Vagina (tissue), 2 donors: ENCODE results near the gene RAD54L2. TPM values are rescaled to one million over a fixed set of nuclear protein-coding genes. Genes with fewer than 3 reads are reported as not detected.

ENCODE experiments used
- DNase-seq, 2 donors: peaks; one replicate each; pipeline ENCODE4 v3.0.0-alpha.2; 2017; ENCODE audit errors: extremely low spot score in 2 of 2
- H3K27ac ChIP-seq: fragments of 200-600 bp; sonication (generic); one replicate; pipeline ENCODE4 v1.5.1; 2019
- H3K27me3 ChIP-seq: fragments of 200-600 bp; sonication (generic); one replicate; pipeline ENCODE4 v1.5.1; 2019
- H3K36me3 ChIP-seq, 2 donors: fragments of 200-600 bp; sonication (generic); one replicate each; pipeline ENCODE4 v1.5.1; 2017 to 2019
- H3K4me1 ChIP-seq: fragments of 200-600 bp; sonication (generic); one replicate; pipeline ENCODE4 v1.5.1; 2019
- H3K4me3 ChIP-seq, 2 donors: fragments of 200-600 bp; sonication (generic); 1 replicate in 1 of 2; 2 replicates in 1 of 2; pipeline ENCODE4 v1.5.1; 2016 to 2019
- H3K9me3 ChIP-seq: fragments of 200-600 bp; sonication (generic); one replicate; pipeline ENCODE4 v1.5.1; 2019
- CTCF ChIP-seq, 3 experiments: fragments of 450-650 bp in 2 of 3; fragments of 200-600 bp in 1 of 3; sonication (generic) in 1 of 3; IDR thresholded peaks; one replicate each; pipeline ENCODE4 v1.5.1; 2017 to 2019; ENCODE audit warnings: antibody characterized with exemption in 3 of 3, mild to moderate bottlenecking in 2 of 3, moderate library complexity in 2 of 3
- POLR2A ChIP-seq, 2 donors: fragments of 450-650 bp; IDR thresholded peaks; one replicate each; pipeline ENCODE4 v1.6.1; 2017; ENCODE audit warnings: antibody characterized with exemption in 2 of 2, mild to moderate bottlenecking in 2 of 2, moderate library complexity in 2 of 2
- POLR2AphosphoS5 ChIP-seq, 2 donors: sonication (generic); formaldehyde crosslinking; IDR thresholded peaks; one replicate each; pipeline ENCODE4 v1.9.0; 2017; ENCODE audit warnings: antibody characterized with exemption in 2 of 2, mild to moderate bottlenecking in 2 of 2, low read depth in 1 of 2; ENCODE audit not compliant: insufficient read depth in 1 of 2
- intact Hi-C: fragments of 100-400 bp; cut with DNase I; formaldehyde crosslinking; loops from one replicate; pipeline ENCODE4 v1.15.1; 2023
- total RNA-seq: library from RNA; depleted of rRNA; stranded (reverse); fragments of >200 nt; gene quantifications from one replicate; pipeline ENCODE4 v1.2.3, GENCODE V29; 2016

Gene RAD54L2
- total RNA-seq, 1 donor from 2014 or later: 24.3 TPM

GRCh38 chr3:51578238-51578637 lies 39.7 kb downstream of the RAD54L2 start:
- Histone ChIP-seq H3K27me3 (no peaks in the 10 kb centered on the region), H3K4me1 (no peaks in the 10 kb centered on the region), H3K4me3 (no peak overlapping the region), H3K36me3 (no peaks in the 10 kb centered on the region), H3K9me3 (no peaks in the 10 kb centered on the region), H3K27ac (no peak overlapping the region)
- no peak for TF ChIP-seq CTCF (IDR thresholded peaks at IDR 0.05)
- no peak for TF ChIP-seq POLR2A (IDR thresholded peaks at IDR 0.05)
- TF ChIP-seq POLR2AphosphoS5 (IDR thresholded peaks at IDR 0.05; ENCODE audit: insufficient read depth in 1 of 2, low read depth in 1 of 2): no peak
- no peak for DNase-seq
- intact Hi-C loops: no loop called here

- no peaks in the 10 kb centered on the region for H3K27me3 ChIP-seq
- intact Hi-C loops: no loop called here
- TF ChIP-seq POLR2A (IDR thresholded peaks at IDR 0.05) (no peak), CTCF (IDR thresholded peaks at IDR 0.05) (no peak), POLR2AphosphoS5 (IDR thresholded peaks at IDR 0.05; ENCODE audit: insufficient read depth in 1 of 2, low read depth in 1 of 2) (no peak)
- no peaks in the 10 kb centered on the region for H3K4me1 ChIP-seq
- H3K4me3 ChIP-seq: no peak overlapping the region
- no peak overlapping the region for H3K27ac ChIP-seq
- no peak for DNase-seq
- H3K36me3 ChIP-seq: no peaks in the 10 kb centered on the region
- no peaks in the 10 kb centered on the region for H3K9me3 ChIP-seq
Observed at GRCh38 chr3:51580418-51580817, 41.9 kb downstream of the RAD54L2 start.

- no peak for DNase-seq
- Histone ChIP-seq H3K9me3 (no peaks in the 10 kb centered on the region), H3K27me3 (no peaks in the 10 kb centered on the region), H3K4me1 (no peaks in the 10 kb centered on the region), H3K27ac (no peak overlapping the region), H3K4me3 (no peak overlapping the region), H3K36me3 (no peaks in the 10 kb centered on the region)
- no peak for TF ChIP-seq CTCF (IDR thresholded peaks at IDR 0.05)
- no peak for TF ChIP-seq POLR2A (IDR thresholded peaks at IDR 0.05)
- no peak for TF ChIP-seq POLR2AphosphoS5 (IDR thresholded peaks at IDR 0.05; ENCODE audit: insufficient read depth in 1 of 2, low read depth in 1 of 2)
- intact Hi-C loops: no loop called here
Observed at GRCh38 chr3:51581524-51581923, 43.0 kb downstream of the RAD54L2 start.

- Histone ChIP-seq H3K27ac (no peak overlapping the region), H3K27me3 (no peaks in the 10 kb centered on the region), H3K4me3 (no peak overlapping the region), H3K4me1 (peaks cover 4% of the 10 kb centered on the region), H3K9me3 (no peaks in the 10 kb centered on the region), H3K36me3 (peaks cover 0 to 6% of the 10 kb centered on the region in 2 donors)
- DNase-seq: no peak
- TF ChIP-seq POLR2A (IDR thresholded peaks at IDR 0.05) (no peak), CTCF (IDR thresholded peaks at IDR 0.05) (no peak), POLR2AphosphoS5 (IDR thresholded peaks at IDR 0.05; ENCODE audit: insufficient read depth in 1 of 2, low read depth in 1 of 2) (no peak)
- intact Hi-C loops: no loop called here
Observed at GRCh38 chr3:51585197-51585596, 46.7 kb downstream of the RAD54L2 start.

- Histone ChIP-seq H3K27me3 (no peaks in the 10 kb centered on the region), H3K4me1 (peaks cover 4% of the 10 kb centered on the region), H3K27ac (no peak overlapping the region), H3K36me3 (peaks cover 1 to 13% of the 10 kb centered on the region in 2 donors), H3K9me3 (no peaks in the 10 kb centered on the region), H3K4me3 (no peak overlapping the region)
- intact Hi-C loops: no loop called here
- no peak for TF ChIP-seq POLR2A (IDR thresholded peaks at IDR 0.05)
- no peak for TF ChIP-seq CTCF (IDR thresholded peaks at IDR 0.05)
- DNase-seq: no peak
Observed at GRCh38 chr3:51585871-51586270, 47.4 kb downstream of the RAD54L2 start.

Other genes with a start within 250 kb of the RAD54L2 start
- 42.2 TPM for gene MANF, start 153.4 kb upstream of the RAD54L2 start, total RNA-seq
- gene RBM15B, start 147.4 kb upstream of the RAD54L2 start, total RNA-seq: 20.6 TPM
- gene DCAF1, start 38.7 kb upstream of the RAD54L2 start, total RNA-seq: 15.0 TPM
- 66.8 TPM for gene TEX264, start 132.5 kb downstream of the RAD54L2 start, total RNA-seq
- gene GRM2, start 168.3 kb downstream of the RAD54L2 start, total RNA-seq: not detected
- not detected for gene IQCF6, start 240.5 kb downstream of the RAD54L2 start, total RNA-seq